MCF 10A (cell line): ENCODE results near the gene CDHR3. TPM values are rescaled to one million over a fixed set of nuclear protein-coding genes. Genes with fewer than 3 reads are reported as not detected.

ENCODE experiments used
- BruUV-seq: library from RNA; stranded (reverse); fragments of 400-500 nt; replicated peaks from 2 replicates; lab custom pipeline; 2021; lab: Mats Ljungman, UMichigan
- CTCF ChIA-PET: fragments of 300-600 bp; sonication (Branson Sonifier 250); formaldehyde crosslinking; extraction: SDS; loops from one replicate; lab custom pipeline; 2021; ENCODE audit warnings: antibody characterized with exemption, inconsistent platforms; lab: Yijun Ruan, JAX
- POLR2A ChIA-PET: fragments of 300-600, 350-650 bp; sonication (Branson Sonifier 250); formaldehyde crosslinking; extraction: SDS; loops from one replicate; lab custom pipeline; 2020; ENCODE audit warnings: antibody characterized with exemption, inconsistent platforms; lab: Yijun Ruan, JAX
- DNase-seq: peaks from one replicate; pipeline ENCODE4 v3.0.0-alpha.2; 2018; ENCODE audit not compliant: unreplicated experiment
- H3K27ac Mint-ChIP-seq: one replicate; pipeline ENCODE4 v1.8.0; 2022; ENCODE audit warnings: mild to moderate bottlenecking, low read depth, mixed read lengths; ENCODE audit not compliant: unreplicated experiment
- H3K27me3 Mint-ChIP-seq: one replicate; pipeline ENCODE4 v1.8.0; 2022; ENCODE audit warnings: mixed read lengths; ENCODE audit not compliant: insufficient read depth, unreplicated experiment
- H3K36me3 Mint-ChIP-seq: one replicate; pipeline ENCODE4 v1.8.0; 2022; ENCODE audit warnings: mild to moderate bottlenecking, moderate library complexity, mixed read lengths; ENCODE audit not compliant: insufficient read depth, unreplicated experiment
- H3K4me1 Mint-ChIP-seq: one replicate; pipeline ENCODE4 v1.8.0; 2022; ENCODE audit warnings: mixed read lengths; ENCODE audit not compliant: insufficient read depth, unreplicated experiment
- H3K4me3 Mint-ChIP-seq: one replicate; pipeline ENCODE4 v1.8.0; 2022; ENCODE audit warnings: mild to moderate bottlenecking, moderate library complexity, mixed read lengths; ENCODE audit not compliant: unreplicated experiment
- H3K9me3 Mint-ChIP-seq: one replicate; pipeline ENCODE4 v1.8.0; 2022; ENCODE audit warnings: mixed read lengths; ENCODE audit not compliant: unreplicated experiment
- intact Hi-C: fragments of 100-400 bp; cut with micrococcal nuclease; formaldehyde crosslinking; loops from 2 replicates; pipeline ENCODE4 v1.14.1; 2022
- total RNA-seq: library from RNA; stranded (reverse); gene quantifications from 2 replicates; pipeline ENCODE4 v1.2.3, GENCODE V29; 2022
- TF ChIP-seq, protein P1 (sequence below): fragments of 200-600 bp; IDR thresholded peaks from one replicate; pipeline ENCODE4 v1.8.0; 2022; ENCODE audit warnings: antibody characterized with exemption, mild to moderate bottlenecking; ENCODE audit not compliant: unreplicated experiment

Gene CDHR3
- total RNA-seq, 1 experiment from 2014 or later: 0.19 TPM

GRCh38 chr7:106012935-106013439 is 49.9 kb downstream of the CDHR3 start:
- Mint-ChIP-seq H3K27ac (no peak overlapping the region), H3K27me3 (no peaks in the 10 kb centered on the region), H3K9me3 (no peaks in the 10 kb centered on the region), H3K36me3 (no peaks in the 10 kb centered on the region), H3K4me1 (peaks cover 14% of the 10 kb centered on the region), H3K4me3 (no peak overlapping the region)
- DNase-seq: no peak
- POLR2A ChIA-PET: no interaction called here
- intact Hi-C loops: no loop called here
- CTCF ChIA-PET: interaction anchor here (0.5 to 1.2 kb wide), 4 partner anchors 28 to 842 kb away, joined by 3 to 5 read pairs (median 4); no protein-coding TSS in a partner anchor
- BruUV-seq: no TSS peak
- TF ChIP-seq, protein P1, sequence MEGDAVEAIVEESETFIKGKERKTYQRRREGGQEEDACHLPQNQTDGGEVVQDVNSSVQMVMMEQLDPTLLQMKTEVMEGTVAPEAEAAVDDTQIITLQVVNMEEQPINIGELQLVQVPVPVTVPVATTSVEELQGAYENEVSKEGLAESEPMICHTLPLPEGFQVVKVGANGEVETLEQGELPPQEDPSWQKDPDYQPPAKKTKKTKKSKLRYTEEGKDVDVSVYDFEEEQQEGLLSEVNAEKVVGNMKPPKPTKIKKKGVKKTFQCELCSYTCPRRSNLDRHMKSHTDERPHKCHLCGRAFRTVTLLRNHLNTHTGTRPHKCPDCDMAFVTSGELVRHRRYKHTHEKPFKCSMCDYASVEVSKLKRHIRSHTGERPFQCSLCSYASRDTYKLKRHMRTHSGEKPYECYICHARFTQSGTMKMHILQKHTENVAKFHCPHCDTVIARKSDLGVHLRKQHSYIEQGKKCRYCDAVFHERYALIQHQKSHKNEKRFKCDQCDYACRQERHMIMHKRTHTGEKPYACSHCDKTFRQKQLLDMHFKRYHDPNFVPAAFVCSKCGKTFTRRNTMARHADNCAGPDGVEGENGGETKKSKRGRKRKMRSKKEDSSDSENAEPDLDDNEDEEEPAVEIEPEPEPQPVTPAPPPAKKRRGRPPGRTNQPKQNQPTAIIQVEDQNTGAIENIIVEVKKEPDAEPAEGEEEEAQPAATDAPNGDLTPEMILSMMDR: no peak

DNA sequence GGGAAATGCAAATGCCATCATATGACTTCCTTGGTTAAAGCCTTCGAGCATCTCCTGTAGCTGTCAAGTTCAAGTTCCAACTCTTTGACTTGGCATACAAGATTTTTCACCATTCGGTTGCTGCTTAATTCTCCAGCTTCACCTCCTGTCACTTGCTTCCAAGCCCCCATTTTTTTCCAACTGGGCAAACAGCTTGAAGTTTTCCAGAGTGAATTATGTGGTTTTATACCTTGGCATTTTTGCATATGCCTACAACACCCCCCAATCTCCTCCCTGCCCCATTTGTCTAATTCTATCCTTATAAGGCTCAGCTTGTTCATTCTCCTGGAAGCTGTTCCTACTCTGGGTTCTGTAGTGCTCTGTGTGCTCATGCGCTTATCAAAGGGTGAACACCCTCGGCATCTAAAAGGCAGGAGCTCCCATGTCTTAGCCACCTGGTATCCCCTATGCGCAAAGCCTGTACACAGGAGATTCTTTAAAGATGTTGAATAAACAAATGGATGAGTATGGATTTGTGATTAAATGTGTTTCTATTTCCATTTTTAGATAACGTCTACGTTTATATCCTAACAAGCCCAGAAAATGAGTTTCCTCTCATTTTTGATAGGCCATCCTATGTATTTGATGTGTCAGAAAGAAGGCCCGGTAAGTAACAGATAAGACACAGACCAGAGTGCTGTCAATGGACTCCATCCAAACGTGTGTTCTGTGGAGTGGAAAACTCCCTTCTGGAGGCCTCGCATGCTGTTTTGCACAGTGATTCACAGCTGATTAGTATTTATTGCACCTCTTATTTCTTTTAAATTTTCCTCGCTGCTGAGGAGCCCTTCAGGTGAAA is 52.5 kb downstream of the CDHR3 start:
- H3K27me3 Mint-ChIP-seq: no peaks in the 10 kb centered on the region
- intact Hi-C loops: no loop called here
- H3K27ac Mint-ChIP-seq: no peak overlapping the region
- no peak for DNase-seq
- H3K9me3 Mint-ChIP-seq: no peaks in the 10 kb centered on the region
- peaks cover 2% of the 10 kb centered on the region for H3K4me1 Mint-ChIP-seq
- BruUV-seq: no TSS peak
- TF ChIP-seq, protein P1: no peak
- ChIA-PET POLR2A (no interaction called here), CTCF (interaction anchor here (0.5 to 1.7 kb wide), 6 partner anchors 21 to 363 kb away, joined by 3 to 4 read pairs (median 3); no protein-coding TSS in a partner anchor)
- no peak overlapping the region for H3K4me3 Mint-ChIP-seq
- no peaks in the 10 kb centered on the region for H3K36me3 Mint-ChIP-seq

- no peaks in the 10 kb centered on the region for H3K4me1 Mint-ChIP-seq
- H3K9me3 Mint-ChIP-seq: no peaks in the 10 kb centered on the region
- no TSS peak for BruUV-seq
- no peak overlapping the region for H3K27ac Mint-ChIP-seq
- TF ChIP-seq, protein P1: no peak
- intact Hi-C loops: no loop called here
- no peaks in the 10 kb centered on the region for H3K27me3 Mint-ChIP-seq
- H3K4me3 Mint-ChIP-seq: no peak overlapping the region
- no peak for DNase-seq
- POLR2A ChIA-PET: no interaction called here
- CTCF ChIA-PET: interaction anchor here (1.0 kb wide), 1 partner anchor 23 kb away, joined by 3 read pairs; no protein-coding TSS in a partner anchor
- H3K36me3 Mint-ChIP-seq: no peaks in the 10 kb centered on the region
These were observed 53.3 kb downstream of the CDHR3 start for GRCh38 chr7:106016331-106016730.

DNA sequence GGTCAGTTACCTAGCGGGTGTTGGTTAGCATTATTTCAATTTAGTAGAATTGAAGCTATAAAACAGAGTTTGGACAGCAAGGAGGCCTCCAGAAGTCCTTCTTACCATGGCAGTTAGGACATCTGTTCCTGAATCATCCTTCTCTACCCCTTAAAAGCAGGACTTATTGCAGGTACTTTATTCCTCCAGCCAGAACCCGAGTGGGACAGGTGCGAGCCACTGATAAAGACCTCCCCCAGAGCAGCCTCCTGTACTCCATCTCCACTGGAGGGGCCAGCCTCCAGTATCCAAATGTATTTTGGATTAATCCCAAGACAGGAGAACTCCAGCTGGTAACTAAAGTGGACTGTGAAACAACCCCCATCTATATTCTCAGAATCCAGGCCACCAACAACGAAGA is 54.6 kb downstream of the CDHR3 start:
- no TSS peak for BruUV-seq
- ChIA-PET CTCF (no interaction called here), POLR2A (no interaction called here)
- Mint-ChIP-seq H3K4me3 (no peak overlapping the region), H3K27ac (no peak overlapping the region), H3K27me3 (no peaks in the 10 kb centered on the region), H3K36me3 (no peaks in the 10 kb centered on the region), H3K4me1 (no peaks in the 10 kb centered on the region), H3K9me3 (no peaks in the 10 kb centered on the region)
- no peak for DNase-seq
- intact Hi-C loops: no loop called here
- TF ChIP-seq, protein P1: no peak
